WTC11 (cell line): ENCODE results near the gene MPI. TPM values are rescaled to one million over a fixed set of nuclear protein-coding genes. Genes with fewer than 3 reads are reported as not detected.

Experiments
- ATAC-seq: fragments of 200-7000 bp; cut with Tn5 transposase; 2 replicates; pipeline ENCODE4 v1.10.0; 2021; ENCODE audit warnings: mild to moderate bottlenecking, moderate library complexity
- CTCF ChIA-PET: fragments of 300-600 bp; sonication (Branson Sonifier 250); formaldehyde crosslinking; loops from one replicate; lab custom pipeline; 2021; ENCODE audit warnings: antibody characterized with exemption; lab: Charles Lee
- POLR2A ChIA-PET: fragments of 350-600 bp; sonication (Branson Sonifier 250); formaldehyde crosslinking; loops from one replicate; lab custom pipeline; 2021; ENCODE audit warnings: antibody characterized with exemption; lab: Charles Lee
- DNase-seq: peaks from one replicate; pipeline ENCODE4 v3.0.0; 2021; ENCODE audit warnings: low spot score
- H3K27ac Mint-ChIP-seq: 2 replicates; pipeline ENCODE4 v1.8.0; 2021; ENCODE audit warnings: mixed read lengths
- H3K27me3 Mint-ChIP-seq: 2 replicates; pipeline ENCODE4 v1.8.0; 2021; ENCODE audit warnings: low read depth, mild to moderate bottlenecking, moderate library complexity, mixed read lengths
- H3K36me3 Mint-ChIP-seq: 2 replicates; pipeline ENCODE4 v1.8.0; 2021; ENCODE audit warnings: mixed read lengths
- H3K4me1 Mint-ChIP-seq: 2 replicates; pipeline ENCODE4 v1.8.0; 2022; ENCODE audit warnings: mixed read lengths
- H3K4me3 Mint-ChIP-seq: 2 replicates; pipeline ENCODE4 v1.8.0; 2021; ENCODE audit warnings: mild to moderate bottlenecking, moderate library complexity, mixed read lengths
- H3K9me3 Mint-ChIP-seq: 2 replicates; pipeline ENCODE4 v1.8.0; 2021; ENCODE audit warnings: mixed read lengths
- CBFB ChIP-seq: sonication (generic); formaldehyde crosslinking; IDR thresholded peaks from 2 replicates; pipeline ENCODE4 v1.8.1; 2022; ENCODE audit warnings: mild to moderate bottlenecking, low read depth, missing genetic modification reagents
- ELF4 ChIP-seq: sonication (generic); formaldehyde crosslinking; IDR thresholded peaks from 2 replicates; pipeline ENCODE4 v1.8.1; 2022; ENCODE audit warnings: low read depth, mild to moderate bottlenecking, moderate library complexity, missing genetic modification reagents
- MYBL2 ChIP-seq: sonication (generic); formaldehyde crosslinking; IDR thresholded peaks from 2 replicates; pipeline ENCODE4 v1.8.1; 2023; ENCODE audit warnings: mild to moderate bottlenecking, moderate library complexity, missing genetic modification reagents
- NFYB ChIP-seq: sonication (generic); formaldehyde crosslinking; conservative IDR thresholded peaks from 2 replicates; pipeline ENCODE4 v1.8.0; 2022; ENCODE audit warnings: low read depth, missing genetic modification reagents
- PRDM15 ChIP-seq: sonication (generic); formaldehyde crosslinking; IDR thresholded peaks from 2 replicates; pipeline ENCODE4 v1.8.0; 2022; ENCODE audit warnings: missing genetic modification reagents
- PRRX2 ChIP-seq: fragments of 250-450 bp; sonication (Bioruptor Pico); IDR thresholded peaks from 2 replicates; pipeline ENCODE4 v1.8.0; 2021; ENCODE audit warnings: mild to moderate bottlenecking
- SMAD3 ChIP-seq: sonication (generic); formaldehyde crosslinking; IDR thresholded peaks from 2 replicates; pipeline ENCODE4 v1.8.0; 2022; ENCODE audit warnings: missing genetic modification reagents, mild to moderate bottlenecking, borderline replicate concordance
- ZNF263 ChIP-seq: sonication (generic); formaldehyde crosslinking; IDR thresholded peaks from 2 replicates; pipeline ENCODE4 v1.8.1; 2022; ENCODE audit warnings: low read depth, mild to moderate bottlenecking, moderate library complexity, missing genetic modification reagents
- ZNF396 ChIP-seq: fragments of 250-450 bp; sonication (Bioruptor Pico); IDR thresholded peaks from 2 replicates; pipeline ENCODE4 v1.8.0; 2021; ENCODE audit warnings: mild to moderate bottlenecking, moderate library complexity, borderline replicate concordance
- total RNA-seq: library from RNA; stranded (reverse); gene quantifications from 3 replicates; pipeline ENCODE4 v1.2.3, GENCODE V29; 2021
- TF ChIP-seq, protein P1 (sequence below): sonication (generic); formaldehyde crosslinking; IDR thresholded peaks from 2 replicates; pipeline ENCODE4 v1.8.1; 2023; ENCODE audit warnings: mild to moderate bottlenecking, missing genetic modification reagents
- TF ChIP-seq, protein P2 (sequence below): fragments of 250-450 bp; sonication (Bioruptor Pico); conservative IDR thresholded peaks from 2 replicates; pipeline ENCODE4 v1.9.0; 2021; ENCODE audit warnings: mild to moderate bottlenecking
- TF ChIP-seq, protein P3 (sequence below): sonication (generic); formaldehyde crosslinking; IDR thresholded peaks from 2 replicates; pipeline ENCODE4 v1.8.0; 2023; ENCODE audit warnings: missing genetic modification reagents, mild to moderate bottlenecking, borderline replicate concordance

Gene MPI
- total RNA-seq, 1 experiment from 2014 or later, result 36.3 TPM

DNA sequence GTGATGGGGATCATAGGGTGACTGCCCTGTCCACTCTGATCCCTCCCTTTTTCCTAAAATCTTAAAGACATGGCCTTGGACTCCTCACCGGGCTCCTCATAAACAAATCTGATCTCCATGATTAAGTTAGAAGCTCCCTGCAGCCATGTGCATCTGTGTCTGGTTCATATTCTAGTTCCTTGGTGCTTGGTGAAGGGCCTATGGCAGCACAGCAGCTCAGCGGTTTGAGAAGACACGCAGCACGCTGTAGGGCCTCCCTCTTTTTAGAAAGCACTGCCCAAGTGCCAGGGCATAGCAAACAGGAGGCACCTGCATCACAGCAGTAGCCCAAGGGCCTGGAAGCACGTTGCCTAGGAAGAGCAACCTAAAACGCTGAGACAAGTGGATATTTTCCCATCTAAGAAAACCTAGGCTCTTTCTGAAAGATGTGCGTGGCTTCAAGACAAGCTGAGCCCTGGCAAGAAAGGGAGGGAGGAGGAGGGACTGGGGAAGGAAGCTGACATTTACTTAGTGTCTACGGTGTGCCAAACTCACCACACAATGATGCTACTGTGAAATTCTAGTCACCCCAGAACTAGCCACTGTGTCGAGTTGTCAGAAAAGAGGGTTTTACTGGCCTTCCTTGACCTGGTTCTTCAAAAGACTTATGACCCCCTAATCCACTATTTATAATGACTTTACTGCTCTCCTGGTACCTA, 32.0 kb upstream of the MPI start:
- H3K27me3 Mint-ChIP-seq, result no peaks in the 10 kb centered on the region
- no peak for ATAC-seq
- DNase-seq, result no peak
- no peaks in the 10 kb centered on the region for H3K4me1 Mint-ChIP-seq
- no peak overlapping the region for H3K4me3 Mint-ChIP-seq
- H3K27ac Mint-ChIP-seq, result no peak overlapping the region
- ChIA-PET CTCF (interaction anchor here (0.5 to 1.6 kb wide), 3 partner anchors 44 to 1018 kb away, joined by 3 to 7 read pairs (median 3); no protein-coding TSS in a partner anchor), POLR2A (no interaction called here)
- H3K9me3 Mint-ChIP-seq, result no peaks in the 10 kb centered on the region
- no peak for TF ChIP-seq CBFB
- H3K36me3 Mint-ChIP-seq, result peaks cover 4% of the 10 kb centered on the region; the same call in 1 of the 2 replicates

DNA sequence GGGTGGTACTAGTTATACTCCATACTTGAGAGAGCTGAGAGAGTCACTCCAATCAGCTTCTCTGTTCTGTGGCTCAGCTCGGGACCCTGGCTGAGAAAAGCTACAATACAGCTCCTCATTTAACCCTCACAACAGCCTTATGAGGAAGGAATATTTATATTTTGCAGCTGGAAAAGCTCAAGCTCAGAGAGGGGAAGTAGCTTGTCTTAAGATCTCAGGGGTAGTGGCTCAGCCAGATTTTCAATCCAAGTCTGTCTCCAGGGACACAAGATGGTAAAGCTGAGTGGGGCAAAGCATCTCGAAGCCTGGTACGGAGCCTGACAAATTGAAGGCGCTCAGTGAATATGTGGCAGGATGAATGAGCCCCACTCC, 31.5 kb upstream of the MPI start:
- TF ChIP-seq ZNF263 (CRISPR knock-in tag), result no peak
- no peak for TF ChIP-seq PRDM15 (CRISPR knock-in tag)
- no peak for TF ChIP-seq MYBL2 (CRISPR knock-in tag)
- no peak for TF ChIP-seq CBFB
- no peak for TF ChIP-seq SMAD3 (CRISPR knock-in tag)
- TF ChIP-seq ELF4, result no peak
- TF ChIP-seq NFYB (CRISPR knock-in tag), result no peak
- TF ChIP-seq, protein P1, sequence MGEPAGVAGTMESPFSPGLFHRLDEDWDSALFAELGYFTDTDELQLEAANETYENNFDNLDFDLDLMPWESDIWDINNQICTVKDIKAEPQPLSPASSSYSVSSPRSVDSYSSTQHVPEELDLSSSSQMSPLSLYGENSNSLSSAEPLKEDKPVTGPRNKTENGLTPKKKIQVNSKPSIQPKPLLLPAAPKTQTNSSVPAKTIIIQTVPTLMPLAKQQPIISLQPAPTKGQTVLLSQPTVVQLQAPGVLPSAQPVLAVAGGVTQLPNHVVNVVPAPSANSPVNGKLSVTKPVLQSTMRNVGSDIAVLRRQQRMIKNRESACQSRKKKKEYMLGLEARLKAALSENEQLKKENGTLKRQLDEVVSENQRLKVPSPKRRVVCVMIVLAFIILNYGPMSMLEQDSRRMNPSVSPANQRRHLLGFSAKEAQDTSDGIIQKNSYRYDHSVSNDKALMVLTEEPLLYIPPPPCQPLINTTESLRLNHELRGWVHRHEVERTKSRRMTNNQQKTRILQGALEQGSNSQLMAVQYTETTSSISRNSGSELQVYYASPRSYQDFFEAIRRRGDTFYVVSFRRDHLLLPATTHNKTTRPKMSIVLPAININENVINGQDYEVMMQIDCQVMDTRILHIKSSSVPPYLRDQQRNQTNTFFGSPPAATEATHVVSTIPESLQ (CRISPR knock-in tag), result no peak
- TF ChIP-seq, protein P2, sequence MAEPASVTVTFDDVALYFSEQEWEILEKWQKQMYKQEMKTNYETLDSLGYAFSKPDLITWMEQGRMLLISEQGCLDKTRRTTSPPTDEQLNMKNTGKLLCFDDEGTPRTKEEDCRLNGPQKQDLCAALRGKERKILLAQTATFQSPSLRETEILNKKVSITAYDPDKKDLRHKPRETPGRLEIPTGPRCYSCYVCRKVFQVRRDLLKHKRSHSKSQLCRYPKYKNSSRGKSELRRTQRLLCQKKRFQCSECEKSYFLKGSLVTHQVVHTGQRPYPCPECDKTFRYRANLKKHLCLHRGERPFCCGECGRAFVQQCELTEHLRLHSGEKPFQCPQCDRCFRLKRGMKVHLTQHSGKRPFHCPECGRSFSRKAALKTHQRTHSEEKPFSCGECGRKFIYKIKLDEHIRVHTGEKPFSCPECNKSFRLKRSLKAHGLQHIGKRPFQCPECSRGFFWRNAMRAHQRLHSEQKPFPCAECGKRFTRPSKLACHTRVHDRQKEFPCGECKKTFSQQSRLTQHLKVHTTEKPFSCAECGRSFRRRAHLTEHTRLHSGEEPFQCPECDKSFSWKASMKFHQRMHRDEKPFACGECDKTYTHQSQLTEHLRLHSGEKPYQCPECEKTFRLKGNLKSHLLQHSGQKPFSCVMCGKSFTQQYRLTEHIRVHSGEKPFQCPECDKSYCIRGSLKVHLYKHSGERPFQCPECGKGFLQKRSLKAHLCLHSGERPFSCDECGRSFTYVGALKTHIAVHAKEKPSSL, result no peak
- no peak for TF ChIP-seq PRRX2 (CRISPR knock-in tag)
- TF ChIP-seq, protein P3, sequence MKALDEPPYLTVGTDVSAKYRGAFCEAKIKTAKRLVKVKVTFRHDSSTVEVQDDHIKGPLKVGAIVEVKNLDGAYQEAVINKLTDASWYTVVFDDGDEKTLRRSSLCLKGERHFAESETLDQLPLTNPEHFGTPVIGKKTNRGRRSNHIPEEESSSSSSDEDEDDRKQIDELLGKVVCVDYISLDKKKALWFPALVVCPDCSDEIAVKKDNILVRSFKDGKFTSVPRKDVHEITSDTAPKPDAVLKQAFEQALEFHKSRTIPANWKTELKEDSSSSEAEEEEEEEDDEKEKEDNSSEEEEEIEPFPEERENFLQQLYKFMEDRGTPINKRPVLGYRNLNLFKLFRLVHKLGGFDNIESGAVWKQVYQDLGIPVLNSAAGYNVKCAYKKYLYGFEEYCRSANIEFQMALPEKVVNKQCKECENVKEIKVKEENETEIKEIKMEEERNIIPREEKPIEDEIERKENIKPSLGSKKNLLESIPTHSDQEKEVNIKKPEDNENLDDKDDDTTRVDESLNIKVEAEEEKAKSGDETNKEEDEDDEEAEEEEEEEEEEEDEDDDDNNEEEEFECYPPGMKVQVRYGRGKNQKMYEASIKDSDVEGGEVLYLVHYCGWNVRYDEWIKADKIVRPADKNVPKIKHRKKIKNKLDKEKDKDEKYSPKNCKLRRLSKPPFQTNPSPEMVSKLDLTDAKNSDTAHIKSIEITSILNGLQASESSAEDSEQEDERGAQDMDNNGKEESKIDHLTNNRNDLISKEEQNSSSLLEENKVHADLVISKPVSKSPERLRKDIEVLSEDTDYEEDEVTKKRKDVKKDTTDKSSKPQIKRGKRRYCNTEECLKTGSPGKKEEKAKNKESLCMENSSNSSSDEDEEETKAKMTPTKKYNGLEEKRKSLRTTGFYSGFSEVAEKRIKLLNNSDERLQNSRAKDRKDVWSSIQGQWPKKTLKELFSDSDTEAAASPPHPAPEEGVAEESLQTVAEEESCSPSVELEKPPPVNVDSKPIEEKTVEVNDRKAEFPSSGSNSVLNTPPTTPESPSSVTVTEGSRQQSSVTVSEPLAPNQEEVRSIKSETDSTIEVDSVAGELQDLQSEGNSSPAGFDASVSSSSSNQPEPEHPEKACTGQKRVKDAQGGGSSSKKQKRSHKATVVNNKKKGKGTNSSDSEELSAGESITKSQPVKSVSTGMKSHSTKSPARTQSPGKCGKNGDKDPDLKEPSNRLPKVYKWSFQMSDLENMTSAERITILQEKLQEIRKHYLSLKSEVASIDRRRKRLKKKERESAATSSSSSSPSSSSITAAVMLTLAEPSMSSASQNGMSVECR (CRISPR knock-in tag), result no peak
- no peak for TF ChIP-seq ZNF396 (CRISPR knock-in tag)
- ATAC-seq (no peak), DNase-seq (no peak)
- H3K4me1 Mint-ChIP-seq, result no peaks in the 10 kb centered on the region
- no peaks in the 10 kb centered on the region for H3K9me3 Mint-ChIP-seq
- H3K36me3 Mint-ChIP-seq, result peaks cover 2% of the 10 kb centered on the region; the same call in 1 of the 2 replicates
- CTCF ChIA-PET, result interaction anchor here (0.5 to 1.6 kb wide), 5 partner anchors 44 to 1018 kb away, joined by 3 to 7 read pairs (median 3); no protein-coding TSS in a partner anchor
- POLR2A ChIA-PET, result interaction anchor here (0.8 kb wide), 1 partner anchor 16 kb away, joined by 4 read pairs; no protein-coding TSS in a partner anchor
- no peaks in the 10 kb centered on the region for H3K27me3 Mint-ChIP-seq
- no peak overlapping the region for H3K27ac Mint-ChIP-seq
- no peak overlapping the region for H3K4me3 Mint-ChIP-seq
